Breast epithelium (tissue), 4 donors: ENCODE measurements around the gene IGFL2. TPM values are rescaled to one million over a fixed set of nuclear protein-coding genes. Genes with fewer than 3 reads are reported as not detected.
A peak's percentile ranks its signal among the peaks of the same experiment; 100 is the strongest.

Experiments used
- DNase-seq, 2 donors: peaks; one replicate each; pipeline ENCODE4 v3.0.0-alpha.2; 2019; ENCODE audit warnings: low spot score in 2 of 2
- H3K27ac ChIP-seq, 2 donors: fragments of 200-600 bp; sonication (generic) in 1 of 2; one replicate each; pipeline ENCODE4 v1.5.1; 2016 to 2019; ENCODE audit warnings: mild to moderate bottlenecking in 1 of 2
- H3K27me3 ChIP-seq, 2 donors: fragments of 200-600 bp; sonication (generic) in 1 of 2; one replicate each; pipeline versions ENCODE4 v1.5.1 to v1.6.0; 2017 to 2019; ENCODE audit warnings: control low read depth in 1 of 2, mild to moderate bottlenecking in 1 of 2
- H3K36me3 ChIP-seq: fragments of 200-600 bp; one replicate; pipeline ENCODE4 v1.5.1; 2019
- H3K4me1 ChIP-seq, 2 donors: fragments of 200-600 bp; sonication (generic); one replicate each; pipeline ENCODE4 v1.5.1; 2016 to 2019; ENCODE audit warnings: control low read depth in 1 of 2
- H3K4me3 ChIP-seq, 3 donors: fragments of 200-600 bp; sonication (generic); 1 replicate in 2 of 3; 2 replicates in 1 of 3; pipeline ENCODE4 v1.5.1; 2016 to 2019; ENCODE audit warnings: mild to moderate bottlenecking in 3 of 3, moderate library complexity in 2 of 3
- H3K9me3 ChIP-seq, 2 donors: fragments of 200-600 bp; sonication (generic) in 1 of 2; one replicate each; pipeline ENCODE4 v1.5.1; 2016 to 2019; ENCODE audit warnings: control low read depth in 1 of 2
- CTCF ChIP-seq, 3 donors: fragments of 450-650 bp; IDR thresholded peaks; one replicate each; pipeline ENCODE4 v1.5.1; 2016 to 2017; ENCODE audit warnings: antibody characterized with exemption in 3 of 3, mild to moderate bottlenecking in 3 of 3, moderate library complexity in 3 of 3
- POLR2A ChIP-seq: fragments of 450-650 bp; IDR thresholded peaks from one replicate; pipeline ENCODE4 v1.6.1; 2016; ENCODE audit warnings: antibody characterized with exemption, mild to moderate bottlenecking, moderate library complexity
- POLR2AphosphoS5 ChIP-seq, 3 donors: sonication (generic); formaldehyde crosslinking; IDR thresholded peaks; one replicate each; pipeline ENCODE4 v1.6.1; 2017; ENCODE audit warnings: antibody characterized with exemption in 3 of 3
- intact Hi-C: fragments of 100-400 bp; cut with DNase I; formaldehyde crosslinking; loops from one replicate; pipeline ENCODE4 v1.15.1; 2023; ENCODE audit warnings: low total_unique reads
- total RNA-seq, 3 donors: library from RNA; depleted of rRNA; stranded (reverse); fragments of >200 nt; gene quantifications; one replicate each; pipeline ENCODE4 v1.1.0, GENCODE V29; 2016

IGFL2 gene
- total RNA-seq, 3 donors from 2014 or later, result not detected

DNA sequence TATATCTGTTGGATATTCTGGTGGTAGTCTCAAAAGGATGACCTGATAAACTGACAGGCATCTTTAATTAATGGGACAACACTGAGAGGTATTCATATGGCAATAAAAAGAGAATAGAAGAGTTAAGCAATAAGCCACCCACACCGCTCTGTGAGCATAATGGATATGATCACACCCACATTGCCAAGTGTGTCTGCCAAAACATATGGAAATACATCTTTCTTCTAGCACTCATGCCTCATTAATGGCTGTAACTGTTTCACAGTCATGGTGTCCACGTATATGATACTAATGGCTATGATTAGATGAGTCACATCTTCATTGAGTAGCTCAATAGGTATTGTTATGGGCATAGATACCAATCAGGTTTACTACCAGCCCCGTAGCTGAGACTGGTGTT is 36.7 kb upstream of the IGFL2 start:
- Histone ChIP-seq H3K36me3 (no peaks in the 10 kb centered on the region), H3K9me3 (no peaks in the 10 kb centered on the region), H3K4me1 (peaks cover 0 to 8% of the 10 kb centered on the region in 2 donors), H3K27ac (no peak overlapping the region), H3K27me3 (no peaks in the 10 kb centered on the region), H3K4me3 (no peak overlapping the region)
- no peak for TF ChIP-seq POLR2AphosphoS5 (IDR thresholded peaks at IDR 0.05)
- TF ChIP-seq CTCF (IDR thresholded peaks at IDR 0.05), result no peak
- TF ChIP-seq POLR2A, result no peak
- DNase-seq, result no peak
- intact Hi-C loops, result no loop called here

- Histone ChIP-seq H3K27ac (no peak overlapping the region), H3K4me3 (no peak overlapping the region), H3K4me1 (peaks cover 0 to 8% of the 10 kb centered on the region in 2 donors), H3K9me3 (no peaks in the 10 kb centered on the region), H3K27me3 (no peaks in the 10 kb centered on the region), H3K36me3 (no peaks in the 10 kb centered on the region)
- intact Hi-C loops, result no loop called here
- no peak for DNase-seq
- no peak for TF ChIP-seq POLR2AphosphoS5 (IDR thresholded peaks at IDR 0.05)
- TF ChIP-seq POLR2A, result no peak
- no peak for TF ChIP-seq CTCF (IDR thresholded peaks at IDR 0.05)
Measured at GRCh38 chr19:46112527-46112926, 35.5 kb upstream of the IGFL2 start.

DNA sequence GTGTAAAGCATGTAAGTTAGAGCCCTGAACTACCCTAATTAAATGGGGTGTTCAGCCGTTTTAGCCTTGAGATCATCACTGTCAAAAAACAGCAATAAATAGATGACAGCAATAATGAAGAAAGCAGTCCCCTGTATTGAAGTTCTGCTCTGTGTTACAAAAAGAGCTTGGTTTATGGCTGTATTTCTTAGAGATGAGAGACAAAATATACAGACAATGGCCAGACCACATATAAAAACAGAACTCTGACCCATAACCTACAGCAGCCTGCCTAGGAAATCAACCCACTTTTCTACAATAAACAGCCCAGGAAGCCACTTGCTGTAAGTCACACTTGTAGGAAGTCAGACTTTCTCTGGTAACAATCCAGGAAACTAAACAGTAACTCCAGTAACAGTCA is 34.3 kb upstream of the IGFL2 start:
- intact Hi-C loops, result no loop called here
- Histone ChIP-seq H3K27ac (peak overlapping the region in 1 of 2 donors; percentile 83), H3K4me3 (no peak overlapping the region)

GRCh38 chr19:46115396-46116106 is 32.5 kb upstream of the IGFL2 start:
- peak in 1 of 2 donors; percentile 70 for DNase-seq
- H3K4me1 ChIP-seq, result peaks cover 0 to 8% of the 10 kb centered on the region in 2 donors
- H3K4me3 ChIP-seq, result no peak overlapping the region
- H3K36me3 ChIP-seq, result no peaks in the 10 kb centered on the region
- intact Hi-C loops, result no loop called here
- TF ChIP-seq POLR2AphosphoS5 (IDR thresholded peaks at IDR 0.05) (no peak), POLR2A (no peak), CTCF (IDR thresholded peaks at IDR 0.05) (no peak)
- no peaks in the 10 kb centered on the region for H3K27me3 ChIP-seq
- peak overlapping the region; percentile 78 to 83 for H3K27ac ChIP-seq
- H3K9me3 ChIP-seq, result no peaks in the 10 kb centered on the region

More for the DNA sequence above, 34.3 kb upstream of the IGFL2 start:
- Histone ChIP-seq H3K4me1 (peaks cover 0 to 8% of the 10 kb centered on the region in 2 donors), H3K36me3 (no peaks in the 10 kb centered on the region), H3K27me3 (no peaks in the 10 kb centered on the region), H3K9me3 (no peaks in the 10 kb centered on the region)
- DNase-seq, result no peak
- TF ChIP-seq POLR2AphosphoS5 (IDR thresholded peaks at IDR 0.05) (no peak), CTCF (IDR thresholded peaks at IDR 0.05) (no peak), POLR2A (no peak)

GRCh38 chr19:46116121-46116520 is 31.9 kb upstream of the IGFL2 start:
- Histone ChIP-seq H3K36me3 (no peaks in the 10 kb centered on the region), H3K27me3 (no peaks in the 10 kb centered on the region), H3K9me3 (no peaks in the 10 kb centered on the region), H3K4me1 (peaks cover 0 to 8% of the 10 kb centered on the region in 2 donors), H3K27ac (peak overlapping the region in 1 of 2 donors; percentile 83), H3K4me3 (no peak overlapping the region)
- intact Hi-C loops, result no loop called here
- no peak for TF ChIP-seq POLR2AphosphoS5 (IDR thresholded peaks at IDR 0.05)
- no peak for TF ChIP-seq CTCF (IDR thresholded peaks at IDR 0.05)
- no peak for TF ChIP-seq POLR2A
- no peak for DNase-seq
